ENCODE results near the gene FSTL1.

- TF ChIP-seq CTCF (IDR thresholded peaks at IDR 0.05) = no peak
- no peak for TF ChIP-seq ZFX (IDR thresholded peaks at IDR 0.05; ENCODE audit: borderline replicate concordance)
These were observed 98.8 kb downstream of the FSTL1 start for GRCh38 chr3:120352017-120352416.

All from 22Rv1 (cell line).